HG03196 (cell line): ENCODE results near the gene HHIPL1.

ENCODE experiments used
- ATAC-seq: cut with Tn5 transposase; IDR thresholded peaks from one replicate; pipeline ENCODE4 v1.9.1; 2021; ENCODE audit not compliant: unreplicated experiment

The HHIPL1 gene

DNA sequence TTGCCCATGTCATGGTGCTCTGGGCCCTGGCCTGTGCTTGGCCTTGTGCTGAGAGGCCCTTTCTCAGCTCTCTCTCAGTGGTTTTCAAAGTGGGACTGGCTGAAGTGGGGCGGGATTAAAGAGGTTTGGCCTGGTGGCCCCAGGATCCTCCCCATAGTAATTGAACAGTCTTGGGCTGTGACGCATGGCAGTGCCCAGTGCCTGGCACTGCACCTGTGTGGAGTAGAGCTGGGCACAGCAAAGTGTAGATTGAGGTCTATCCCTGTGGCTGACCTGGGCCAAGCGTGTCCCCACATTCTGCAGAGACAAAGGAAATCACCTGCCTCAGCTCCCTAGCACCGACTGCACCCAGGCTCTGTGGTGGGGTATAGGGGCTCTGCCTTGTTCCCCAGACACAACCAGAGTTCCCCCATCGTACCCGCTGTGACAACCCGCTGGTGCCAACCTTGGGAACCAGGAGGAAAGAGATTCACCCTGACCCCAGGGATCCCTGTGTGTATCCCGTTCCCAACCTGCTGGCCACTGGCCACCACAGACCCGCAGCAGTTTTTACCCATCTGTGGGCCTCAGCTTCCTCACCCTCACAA is 29.2 kb downstream of the HHIPL1 start:
- no peak for ATAC-seq

DNA sequence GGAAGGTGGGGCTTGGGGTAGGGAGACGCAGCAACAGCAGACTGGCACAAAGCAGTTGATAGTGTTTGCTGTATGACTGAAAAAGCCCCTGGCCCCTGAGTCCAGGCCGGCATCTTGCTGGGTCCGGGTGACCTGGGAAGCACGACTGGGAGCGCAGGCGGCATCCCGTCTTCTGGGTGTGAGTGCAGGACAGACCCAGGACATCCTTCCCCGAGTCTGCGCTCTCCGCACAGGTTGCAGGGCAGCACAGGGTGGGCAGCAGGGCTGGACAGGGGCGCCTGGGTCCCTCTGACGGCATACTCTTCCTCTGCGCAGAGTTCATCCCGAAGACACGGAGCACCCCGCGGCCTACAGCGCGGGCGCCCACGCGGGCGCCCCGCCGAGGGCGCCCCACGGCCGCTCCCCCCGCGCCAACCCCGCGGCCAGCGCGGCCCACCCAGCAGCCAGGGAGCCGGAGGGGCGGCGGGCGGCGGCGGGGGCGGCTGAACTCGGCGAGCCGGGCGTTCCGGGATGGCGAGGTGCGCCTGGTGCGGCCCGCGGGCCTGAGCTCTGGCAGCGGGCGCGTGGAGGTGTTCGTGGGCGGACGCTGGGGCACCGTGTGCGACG is 29.9 kb downstream of the HHIPL1 start:
- no peak for ATAC-seq

DNA sequence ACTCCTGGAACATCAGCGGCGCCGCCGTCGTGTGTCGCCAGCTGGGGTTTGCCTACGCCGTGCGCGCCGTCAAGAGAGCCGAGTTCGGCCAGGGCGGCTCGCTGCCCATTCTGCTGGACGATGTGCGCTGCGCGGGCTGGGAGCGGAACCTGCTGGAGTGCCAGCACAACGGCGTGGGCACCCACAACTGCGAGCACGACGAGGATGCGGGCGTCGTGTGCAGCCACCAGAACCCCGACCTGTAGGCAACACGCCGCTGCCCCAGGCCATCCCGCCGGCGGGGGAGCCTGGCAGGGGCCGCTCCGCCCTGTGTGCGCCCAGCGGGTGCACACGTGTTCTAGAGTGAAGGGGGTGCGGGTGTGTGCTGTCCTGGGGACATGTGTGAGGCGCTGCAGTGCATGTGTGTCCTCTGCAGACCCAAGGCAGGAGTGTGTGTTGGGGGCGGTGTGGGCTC is 30.5 kb downstream of the HHIPL1 start:
- ATAC-seq = no peak

DNA sequence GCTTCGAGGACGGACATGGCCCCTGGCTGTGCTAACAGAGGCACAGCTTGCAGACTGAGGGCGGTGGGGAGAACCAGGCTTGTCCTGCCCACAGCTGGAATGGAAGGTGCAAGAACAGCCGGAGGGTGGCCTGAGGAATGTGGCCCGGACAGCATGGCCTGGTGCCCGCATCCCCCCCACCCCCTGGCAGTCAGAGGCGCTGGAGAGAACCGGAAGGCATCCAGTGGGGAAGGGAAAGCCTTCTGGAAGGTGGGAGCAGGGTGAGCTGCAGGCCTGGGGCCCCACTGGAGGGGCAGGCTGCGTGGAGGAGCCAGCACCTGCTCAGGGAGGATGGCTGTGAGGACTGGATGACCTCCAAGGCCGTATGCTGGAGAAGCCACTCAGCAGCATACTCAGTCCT is 31.0 kb downstream of the HHIPL1 start:
- ATAC-seq = no peak

DNA sequence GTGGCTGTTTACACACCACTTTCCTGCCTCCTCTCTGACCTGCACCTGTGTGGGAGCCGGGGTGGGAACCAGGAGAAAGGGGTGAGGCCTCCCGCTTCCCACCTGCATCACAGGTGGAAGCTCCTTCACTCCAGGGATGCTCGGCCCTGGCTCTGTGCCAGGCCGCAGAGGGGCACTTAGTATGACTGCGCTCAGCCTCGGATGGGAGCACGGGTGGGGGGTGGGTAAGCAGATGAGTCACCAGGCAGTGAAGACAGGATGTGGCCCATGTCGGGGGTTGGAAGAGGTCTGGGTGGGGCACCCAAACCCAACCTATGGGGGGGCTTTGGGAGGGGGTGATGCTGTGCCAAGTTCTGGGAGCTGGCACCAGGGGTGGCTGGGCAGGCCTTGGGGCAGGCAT is 31.7 kb downstream of the HHIPL1 start:
- ATAC-seq = no peak

DNA sequence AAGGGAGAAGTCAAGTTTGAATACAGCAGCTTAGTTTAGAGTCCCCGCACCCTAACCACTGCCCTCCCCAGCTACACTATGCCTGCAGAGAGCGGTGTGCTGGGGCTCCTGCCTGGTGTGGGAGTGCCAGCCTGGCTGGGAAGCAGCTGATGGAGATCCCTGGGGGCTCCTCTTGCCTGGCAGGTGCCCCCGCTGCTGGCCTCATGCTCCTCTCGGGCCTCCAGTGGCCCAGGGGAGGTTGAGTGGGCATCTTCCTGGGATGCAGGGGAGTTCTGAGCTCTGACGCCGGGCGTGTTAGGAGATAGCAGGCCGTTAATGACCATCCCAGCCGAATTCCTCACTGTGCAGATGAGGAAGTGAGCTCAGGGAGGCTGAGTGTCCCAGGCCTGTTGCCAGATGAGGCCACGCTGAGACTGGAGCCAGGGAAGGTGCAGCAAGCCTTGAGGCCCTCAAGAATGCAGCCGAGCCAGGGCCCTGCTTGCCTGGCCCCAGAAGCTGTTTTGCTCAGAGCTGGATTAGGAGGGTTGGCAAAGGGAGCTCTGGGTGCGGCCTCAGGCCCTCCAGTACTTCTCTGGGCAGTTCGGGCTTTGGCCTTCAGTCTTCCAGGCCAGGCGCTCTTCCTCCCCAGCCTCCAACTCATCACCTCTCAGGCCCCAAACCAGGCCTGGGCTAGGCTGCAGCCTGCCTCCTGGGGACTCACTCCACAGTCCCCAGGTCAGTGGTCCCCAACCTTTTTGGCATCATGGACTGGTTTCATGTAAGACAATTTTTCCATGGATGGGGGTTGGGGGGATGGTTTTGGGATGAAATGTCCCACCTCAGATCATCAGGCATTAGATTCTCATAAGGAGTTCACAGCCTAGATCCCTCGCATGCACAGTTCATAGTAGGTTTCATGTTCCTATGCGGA is 32.6 kb downstream of the HHIPL1 start:
- no peak for ATAC-seq

DNA sequence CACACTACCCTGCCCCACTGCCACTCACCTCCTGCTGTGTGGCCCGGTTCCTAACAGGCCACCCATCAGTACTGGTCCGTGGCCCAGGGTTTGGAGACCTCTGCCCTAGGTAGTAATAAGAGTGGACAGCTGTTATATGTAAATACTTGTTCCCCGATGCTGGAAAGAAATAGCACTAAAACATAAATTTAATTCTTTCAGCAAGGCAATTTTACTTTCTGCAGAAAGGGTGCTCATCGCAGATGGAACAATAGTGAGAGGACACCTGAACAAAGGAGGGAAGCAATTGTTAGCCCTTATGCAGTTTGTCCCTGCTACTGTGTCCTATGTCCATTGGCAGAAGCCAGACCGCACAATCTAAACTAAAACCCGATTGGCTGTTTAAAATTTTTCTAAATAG is 33.3 kb downstream of the HHIPL1 start:
- ATAC-seq = no peak

DNA sequence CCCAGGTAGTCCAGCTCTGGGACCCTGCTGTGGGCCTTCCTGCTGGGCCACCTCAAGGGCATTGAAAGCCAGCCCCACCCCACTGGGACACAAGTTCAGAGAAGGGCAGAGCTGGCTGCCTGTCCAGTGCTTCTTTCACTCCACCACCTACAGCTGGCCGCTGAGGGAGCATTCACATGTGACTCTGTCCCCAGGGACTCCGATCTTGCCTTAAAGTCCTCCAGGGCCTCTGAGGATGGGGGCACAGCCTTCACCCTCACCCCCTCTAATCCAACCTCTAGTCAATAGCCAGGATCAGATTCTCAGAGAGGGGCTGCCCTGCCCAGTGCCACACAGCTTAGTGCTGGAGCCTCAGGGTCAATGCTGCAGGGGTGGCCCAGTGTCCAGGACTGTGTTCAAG is 34.2 kb downstream of the HHIPL1 start:
- ATAC-seq = no peak

DNA sequence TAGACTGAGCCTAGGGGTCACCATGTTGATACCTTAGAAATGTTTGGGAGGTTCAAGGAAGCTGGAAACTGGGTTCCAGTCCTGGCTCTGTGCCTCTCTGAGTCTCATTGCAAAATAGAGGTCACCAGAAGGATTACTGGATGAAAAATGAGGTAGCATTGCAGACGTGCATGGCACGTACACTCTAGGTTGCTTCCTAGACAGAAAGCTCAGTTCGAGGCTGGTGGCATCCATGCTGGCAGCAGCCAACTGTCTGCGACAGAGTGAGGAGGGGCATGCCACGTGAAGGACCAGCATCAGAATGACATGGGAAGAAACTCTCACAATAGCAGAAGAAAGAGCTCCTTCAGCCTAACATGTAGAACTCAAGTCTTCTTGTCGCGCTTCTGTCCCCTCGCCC is 34.6 kb downstream of the HHIPL1 start:
- ATAC-seq = no peak

DNA sequence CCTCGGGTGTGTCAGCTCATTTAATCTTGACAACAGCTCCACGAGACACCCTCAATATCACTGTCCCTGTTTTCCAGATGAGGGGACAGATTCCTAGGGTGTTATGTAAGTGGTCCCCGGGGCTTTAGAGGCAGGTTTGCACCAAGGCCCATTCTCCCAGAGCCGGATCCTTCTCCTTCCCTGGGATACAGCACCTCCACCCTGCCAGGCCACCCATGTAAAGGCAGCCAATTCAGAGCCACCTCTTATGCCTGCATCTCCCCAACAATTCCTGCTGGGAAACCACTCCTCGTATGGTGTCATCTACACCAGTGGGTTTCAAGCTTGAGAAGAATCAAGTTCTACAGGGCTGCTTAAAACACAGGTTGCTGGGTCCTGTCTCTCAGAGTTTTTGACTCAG is 35.1 kb downstream of the HHIPL1 start:
- ATAC-seq = no peak

DNA sequence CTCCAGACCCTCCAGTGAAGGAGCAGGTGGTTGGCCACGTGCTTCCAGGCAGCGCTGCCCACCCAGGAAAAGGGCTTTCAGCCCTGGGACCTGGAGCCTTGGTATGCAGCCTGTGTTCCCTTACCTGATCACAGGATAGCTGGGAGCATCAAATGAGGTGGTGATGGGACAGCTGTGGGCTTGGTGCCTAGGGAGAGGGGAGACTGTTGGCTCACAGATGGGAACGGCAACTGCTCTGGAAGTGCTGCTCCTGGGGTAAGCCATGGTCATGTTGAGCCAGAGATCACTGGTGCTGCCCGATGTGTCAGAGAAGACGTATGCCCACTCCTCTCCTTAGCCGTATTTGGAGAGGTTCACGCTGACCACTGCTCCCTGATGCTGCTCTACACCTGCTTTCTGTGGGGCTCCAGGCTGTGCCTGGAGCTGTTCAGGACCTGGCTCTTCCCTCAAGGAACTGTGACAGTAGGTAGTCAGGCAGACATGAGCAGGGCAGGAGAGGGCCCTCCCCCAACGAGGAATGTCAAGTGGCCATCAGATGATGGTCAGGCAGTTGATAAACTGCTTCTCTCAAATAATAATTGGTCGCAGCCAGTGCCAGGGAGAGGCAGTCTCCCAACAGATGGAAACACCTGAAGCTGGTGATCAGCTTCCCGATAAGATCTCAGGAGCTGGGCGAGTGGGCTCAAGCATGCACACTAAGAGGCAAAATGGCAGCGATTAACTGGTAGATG is 36.3 kb downstream of the HHIPL1 start:
- ATAC-seq = no peak

DNA sequence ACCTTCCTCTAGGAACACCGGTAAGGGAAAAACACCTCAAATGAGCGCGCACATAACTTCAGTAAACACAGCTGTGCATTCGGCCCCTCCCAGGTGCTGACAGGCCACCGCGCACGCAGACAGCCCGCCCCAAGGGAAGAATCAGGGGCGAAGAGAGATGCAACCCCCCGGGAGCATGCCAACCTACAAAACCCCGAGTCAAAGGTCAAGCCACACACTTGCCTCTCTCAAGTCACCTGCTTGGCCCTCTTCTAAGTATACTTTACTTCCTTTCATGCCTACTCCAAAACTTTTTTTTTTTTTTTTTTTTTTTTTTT is 36.9 kb downstream of the HHIPL1 start:
- no peak for ATAC-seq

DNA sequence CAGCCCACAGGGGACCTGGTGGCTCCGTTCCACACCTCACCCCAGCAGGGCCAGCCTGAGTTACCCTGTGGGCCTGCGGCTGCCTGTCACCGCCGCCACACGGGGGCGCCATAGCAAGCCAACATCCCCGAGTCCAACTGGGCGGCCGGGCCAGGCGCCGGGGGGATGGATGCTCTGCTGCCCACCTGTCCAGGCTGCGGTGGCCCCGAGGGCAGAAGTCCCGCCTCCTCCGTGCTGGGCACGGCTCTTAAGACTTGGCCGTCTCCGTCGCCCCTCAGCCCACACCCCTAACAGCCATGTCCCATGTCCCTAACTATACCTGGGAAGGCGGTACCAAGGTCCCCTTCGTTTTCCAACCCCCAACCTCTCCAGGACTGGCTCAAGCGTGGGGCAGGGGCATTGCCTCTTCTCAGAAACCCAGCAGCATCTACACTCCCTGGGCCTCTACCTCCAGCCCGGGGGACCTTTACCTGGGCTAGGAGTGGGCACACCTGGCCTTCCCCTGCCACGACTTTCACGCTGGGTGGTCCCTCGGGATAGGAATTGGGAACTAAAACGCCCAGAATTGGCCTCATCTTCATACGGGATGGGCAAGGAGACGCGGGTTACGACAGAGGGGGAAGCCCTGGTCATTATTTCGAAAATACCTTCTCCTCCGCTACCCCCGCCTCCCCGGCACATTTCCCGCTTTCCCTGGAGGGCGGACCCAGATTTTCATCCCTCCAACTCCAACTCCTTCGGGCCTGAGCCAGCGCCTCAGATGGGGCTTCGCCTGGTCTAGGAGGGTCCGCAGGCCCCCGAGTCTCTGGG is 38.1 kb downstream of the HHIPL1 start:
- ATAC-seq = peak; percentile 34

DNA sequence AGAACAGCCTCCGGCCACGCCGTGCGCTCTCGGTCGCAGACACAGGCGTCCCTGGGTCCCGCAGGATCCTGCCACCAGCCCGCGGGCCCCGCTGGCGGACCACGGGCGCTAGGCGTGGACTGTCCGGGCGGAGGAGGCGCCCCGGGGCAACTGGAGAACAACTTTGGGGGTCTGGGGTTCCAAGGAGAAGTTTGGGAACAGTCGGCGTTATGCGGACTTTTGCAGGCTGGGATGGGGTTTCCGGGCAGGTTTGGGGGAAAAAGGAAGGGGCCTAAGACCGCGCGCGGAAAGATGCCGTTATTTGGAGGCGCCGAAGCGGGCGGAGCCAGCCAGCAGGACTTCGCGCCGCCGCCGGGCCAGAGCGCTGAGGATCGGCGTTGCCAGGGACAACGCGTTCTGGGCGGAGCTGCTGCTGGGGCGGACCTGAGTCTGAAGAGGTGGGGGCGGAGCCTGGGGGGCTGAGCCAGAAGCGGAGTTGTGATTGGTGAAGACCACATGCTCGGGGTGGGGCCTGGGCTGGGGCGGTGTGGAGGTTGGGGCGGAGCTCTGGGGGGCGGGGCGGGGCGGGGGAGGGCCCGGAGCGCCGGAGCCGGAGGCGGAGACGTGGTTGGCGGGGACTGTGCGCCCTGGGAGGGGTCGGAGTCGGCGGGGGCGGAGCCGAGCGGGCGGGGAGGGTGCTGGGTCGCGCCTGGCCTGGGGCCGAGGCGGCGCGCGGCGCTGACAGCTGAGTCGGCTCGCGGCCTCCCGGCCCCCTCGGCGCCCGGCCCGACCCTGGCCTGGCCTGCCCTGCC is 38.9 kb downstream of the HHIPL1 start, which contains the start of gene CYP46A1:
Gene CYP46A1 (plus strand): TSS at position 680 of the 791 bp plus-strand sequence. CDS start 120 bp downstream, outside the sequence.
- peak; percentile 91 for ATAC-seq

DNA sequence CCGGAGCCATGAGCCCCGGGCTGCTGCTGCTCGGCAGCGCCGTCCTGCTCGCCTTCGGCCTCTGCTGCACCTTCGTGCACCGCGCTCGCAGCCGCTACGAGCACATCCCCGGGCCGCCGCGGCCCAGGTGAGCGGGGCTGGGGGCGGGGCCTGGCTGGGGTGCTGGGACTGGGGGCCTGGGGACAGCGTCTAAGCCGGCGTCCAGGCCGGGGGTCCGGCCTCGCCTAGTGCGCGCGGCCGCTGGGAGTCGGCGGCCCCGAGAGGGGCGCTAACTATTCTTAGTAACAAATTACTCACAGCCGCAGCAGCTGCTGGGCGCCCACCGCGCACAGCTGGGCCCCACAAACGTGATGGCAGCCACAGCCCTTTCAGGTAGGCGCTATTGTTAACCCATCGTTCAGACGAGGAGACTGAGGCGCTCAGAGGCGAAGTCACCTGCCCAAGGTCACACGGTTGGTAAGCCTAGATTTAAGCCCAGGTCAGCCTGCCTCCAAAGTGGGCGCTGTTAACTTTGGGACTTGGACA is 39.5 kb downstream of the HHIPL1 start:
- no peak for ATAC-seq

DNA sequence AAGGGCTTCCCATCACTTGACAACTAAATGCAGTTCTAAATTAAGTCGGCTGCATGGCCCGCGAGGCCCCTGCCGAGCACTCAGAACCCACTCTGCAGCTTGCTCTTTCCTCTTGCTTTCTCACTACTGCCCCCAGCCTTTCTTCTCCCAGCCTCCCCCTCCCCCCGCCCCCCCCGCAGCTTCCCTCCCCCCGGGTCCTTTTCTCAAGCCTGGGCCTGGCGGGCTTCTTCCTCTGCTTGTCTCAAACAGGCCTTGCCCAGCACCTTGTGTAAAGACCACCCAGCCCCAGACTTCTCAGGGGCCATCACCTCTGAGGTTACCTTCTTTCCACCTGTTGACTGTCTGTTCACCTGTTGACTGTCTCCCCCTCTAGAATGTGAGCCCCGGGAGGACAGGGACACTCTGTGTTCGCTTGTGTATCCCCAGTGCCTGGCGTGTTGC is 40.2 kb downstream of the HHIPL1 start:
- ATAC-seq = no peak

DNA sequence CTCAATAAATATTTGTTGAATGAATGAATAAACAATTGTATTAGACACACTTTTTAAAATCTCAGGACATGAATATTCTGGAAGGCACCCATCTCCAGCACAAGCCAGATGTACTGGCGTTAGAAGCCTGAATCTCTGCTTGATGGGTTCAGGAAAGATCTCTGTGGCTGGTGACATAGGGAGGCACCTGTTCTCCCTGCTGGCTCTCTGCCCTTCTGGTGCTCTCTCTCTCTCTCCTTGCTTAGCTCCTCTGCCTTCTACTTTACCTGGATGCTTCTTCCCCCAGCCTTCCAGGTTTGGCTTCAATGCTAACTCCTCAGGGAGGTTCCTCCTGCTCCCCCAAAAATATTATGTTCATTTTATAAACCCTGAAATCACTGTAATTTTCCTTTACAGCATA is 40.7 kb downstream of the HHIPL1 start:
- no peak for ATAC-seq

DNA sequence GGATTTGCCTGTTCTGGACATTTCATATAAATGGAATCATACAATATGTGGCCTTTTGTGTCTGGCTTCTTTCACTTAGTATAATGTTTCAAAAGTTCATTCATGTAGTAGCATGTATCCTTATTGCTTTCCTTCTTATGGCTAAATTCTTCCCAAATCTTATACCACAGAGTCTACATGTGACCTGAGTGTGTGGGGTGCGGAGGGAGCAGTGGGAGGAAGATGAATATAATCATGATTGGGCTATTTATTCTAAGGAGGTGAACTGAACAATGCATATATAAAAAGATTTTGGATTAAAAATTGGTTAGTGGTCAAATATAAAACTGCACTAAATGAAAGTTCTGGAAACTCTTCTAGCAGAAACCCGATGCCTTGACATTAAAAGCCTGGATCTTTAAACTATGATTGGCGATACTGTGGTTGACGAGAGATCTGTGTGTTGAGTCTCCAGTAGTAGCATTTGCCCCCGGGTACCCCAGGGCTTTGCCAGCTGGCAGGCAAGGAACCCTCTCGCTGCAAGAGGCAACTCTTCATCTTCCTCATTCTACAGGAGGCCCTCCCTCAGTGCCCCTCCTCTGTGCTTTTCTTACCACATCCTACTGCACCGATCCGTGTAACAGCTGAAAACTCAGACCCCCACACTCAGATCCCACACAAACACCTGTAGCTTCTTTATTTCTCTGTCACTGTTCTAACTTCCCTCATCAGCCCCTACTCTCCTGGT is 41.8 kb downstream of the HHIPL1 start:
- no peak for ATAC-seq
